Heart left ventricle (tissue), 16 donors: ENCODE measurements around the gene KANSL1. TPM values are rescaled to one million over a fixed set of nuclear protein-coding genes. Genes with fewer than 3 reads are reported as not detected.
A peak's percentile ranks its signal among the peaks of the same experiment; 100 is the strongest.

Experiments
- ATAC-seq, 4 donors: fragments of 200-7000 bp; cut with Tn5 transposase; one replicate each; pipeline ENCODE4 v1.9.1; 2020 to 2022; ENCODE audit warnings: moderate library complexity in 4 of 4, mild to moderate bottlenecking in 3 of 4, moderate number of reproducible peaks in 1 of 4
- DNase-seq, 5 donors: peaks; one replicate each; pipeline ENCODE4 v3.0.0-alpha.2; 2020
- H3K27ac ChIP-seq, 12 donors: fragments of 200-600 bp; sonication (generic) in 4 of 12; one replicate each; pipeline versions ENCODE4 v1.5.0 to v1.8.0; 2016 to 2022; ENCODE audit warnings: mild to moderate bottlenecking in 2 of 12
- H3K27me3 ChIP-seq, 9 donors: fragments of 200-600 bp; sonication (generic) in 2 of 9; one replicate each; pipeline versions ENCODE4 v1.5.1 to v1.8.0; 2016 to 2022; ENCODE audit warnings: mild to moderate bottlenecking in 3 of 9
- H3K36me3 ChIP-seq, 9 donors: fragments of 200-600 bp; sonication (generic) in 2 of 9; one replicate each; pipeline versions ENCODE4 v1.5.0 to v1.8.0; 2018 to 2022; ENCODE audit warnings: mild to moderate bottlenecking in 2 of 9
- H3K4me1 ChIP-seq, 12 donors: fragments of 200-600 bp; sonication (generic) in 4 of 12; one replicate each; pipeline versions ENCODE4 v1.5.0 to v1.8.0; 2016 to 2022; ENCODE audit warnings: mild to moderate bottlenecking in 3 of 12
- H3K4me3 ChIP-seq, 12 donors: fragments of 200-600 bp; sonication (generic) in 4 of 12; one replicate each; pipeline versions ENCODE4 v1.5.0 to v1.8.0; 2017 to 2022; ENCODE audit warnings: mild to moderate bottlenecking in 9 of 12, moderate library complexity in 4 of 12
- H3K9me3 ChIP-seq, 12 donors: fragments of 200-600 bp; sonication (generic) in 4 of 12; one replicate each; pipeline versions ENCODE4 v1.5.0 to v1.8.0; 2016 to 2022; ENCODE audit warnings: mild to moderate bottlenecking in 1 of 12
- POLR2A ChIP-seq, 2 donors: fragments of 450-650 bp; IDR thresholded peaks; one replicate each; pipeline ENCODE4 v1.6.1; 2017; ENCODE audit warnings: antibody characterized with exemption in 2 of 2, mild to moderate bottlenecking in 2 of 2, moderate library complexity in 2 of 2
- WGBS, 4 donors: extraction: QIAGEN DNeasy Blood & Tissue Kit in 2 of 4; methylation state at CpG; one replicate each; pipeline versions ENCODE4 v1.1.5 to v1.1.7; 2013 to 2018; 5-methylcytosine and 5-hydroxymethylcytosine counted together
- intact Hi-C, 10 donors: fragments of 100-400 bp; cut with DNase I; formaldehyde crosslinking; loops; one replicate each; pipeline versions ENCODE4 v1.11.1 to v1.14.2; 2022
- polyA plus RNA-seq, 2 donors: library from polyadenylated mRNA; stranded (reverse); fragments of 200-250 nt; gene quantifications; one replicate each; pipeline ENCODE4 v1.2.3, GENCODE V29; 2013
- total RNA-seq, 9 donors: library from RNA; depleted of rRNA in 2 of 9; stranded (reverse); fragments of >200 nt in 2 of 9; fragmentation: NEBNext Ultra II Directional in 3 of 9; extraction: Animal tissue kit (Norgen Biotek cat#: 25700) in 3 of 9; gene quantifications; one replicate each; pipeline versions ENCODE4 v1.1.0 to v1.2.4, GENCODE V29; 2016 to 2023
- TF ChIP-seq, protein P1 (sequence below), 12 donors: fragments of 200-600 bp; sonication (generic) in 4 of 12; IDR thresholded peaks; one replicate each; pipeline versions ENCODE4 v1.5.0 to v1.8.0; 2018 to 2022; ENCODE audit warnings: antibody characterized with exemption in 12 of 12, mild to moderate bottlenecking in 5 of 12
- donor health status: ischemic (EF 13 %, LVEDD 7.1; RV severe dilation, severe dysfunction).
- donor health status: healthy with polysubstance abuse.
- donor health status: DM: no; HTN: yes; CAD: no.
- donor health status: DM: no; HTN: no; CAD: no.
- donor health status: ischemic (EF 25% LVEDD 6.9; RV normal size, moderate dysfunction).
- donor health status: ischemic (EF 25% LVEDD 5.7; RV mildly dilated, moderate dysfunction).
- donor health status: healthy.
- donor health status: DM: yes; HTN: yes; CAD: no.
- donor health status: ischemic (EF 35%, LVEDD 5.7; RV mildly dilated, moderate dysfunction).
- donor health status: nonischemic (EF 11% LVEDD 7.7; RV severe dilation, severe dysfunction).
- donor health status: DM: yes; HTN: yes; CAD: no.
- donor health status: PGD.
- donor health status: ischemic (EF 29% LVEDD 5.4; RV normal size, mild dysfunction).
- donor health status: nonischemic (EF 23%, LVEDD 6.1; RV moderate dilation, normal function).

Gene KANSL1
- total and polyA plus RNA-seq, 11 donors = 13.7 to 57.2 (median 28.9) TPM

DNA sequence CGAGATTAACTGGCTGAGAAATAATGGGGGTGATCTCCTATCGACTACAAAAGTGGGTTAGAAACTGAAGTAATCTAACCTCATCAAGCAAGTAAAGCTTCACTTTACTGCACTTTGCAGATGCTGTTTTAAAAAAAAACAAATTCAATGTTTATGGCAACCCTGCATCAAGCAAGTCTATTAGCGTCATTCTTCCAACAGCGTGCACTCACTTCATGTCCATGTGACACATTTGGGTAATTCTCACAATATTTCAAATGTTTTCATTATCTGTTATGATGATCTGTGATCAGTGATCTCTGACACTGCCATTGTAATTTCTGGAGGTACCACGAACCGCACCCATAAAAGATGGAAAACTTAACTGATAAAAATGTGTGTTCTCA lies 70.8 kb downstream of the KANSL1 start:
- Histone ChIP-seq H3K4me1 (peaks cover 14 to 92% (median 64%) of the 10 kb centered on the region in 12 donors), H3K36me3 (peaks cover 0 to 6% (median 0%) of the 10 kb centered on the region in 9 donors), H3K27ac (peak overlapping the region in 2 of 12 donors; percentile 4 to 61), H3K27me3 (no peaks in the 10 kb centered on the region), H3K9me3 (no peaks in the 10 kb centered on the region), H3K4me3 (no peak overlapping the region)
- intact Hi-C loops = no loop called here
- no peak for TF ChIP-seq POLR2A (IDR thresholded peaks at IDR 0.05)
- TF ChIP-seq, protein P1, sequence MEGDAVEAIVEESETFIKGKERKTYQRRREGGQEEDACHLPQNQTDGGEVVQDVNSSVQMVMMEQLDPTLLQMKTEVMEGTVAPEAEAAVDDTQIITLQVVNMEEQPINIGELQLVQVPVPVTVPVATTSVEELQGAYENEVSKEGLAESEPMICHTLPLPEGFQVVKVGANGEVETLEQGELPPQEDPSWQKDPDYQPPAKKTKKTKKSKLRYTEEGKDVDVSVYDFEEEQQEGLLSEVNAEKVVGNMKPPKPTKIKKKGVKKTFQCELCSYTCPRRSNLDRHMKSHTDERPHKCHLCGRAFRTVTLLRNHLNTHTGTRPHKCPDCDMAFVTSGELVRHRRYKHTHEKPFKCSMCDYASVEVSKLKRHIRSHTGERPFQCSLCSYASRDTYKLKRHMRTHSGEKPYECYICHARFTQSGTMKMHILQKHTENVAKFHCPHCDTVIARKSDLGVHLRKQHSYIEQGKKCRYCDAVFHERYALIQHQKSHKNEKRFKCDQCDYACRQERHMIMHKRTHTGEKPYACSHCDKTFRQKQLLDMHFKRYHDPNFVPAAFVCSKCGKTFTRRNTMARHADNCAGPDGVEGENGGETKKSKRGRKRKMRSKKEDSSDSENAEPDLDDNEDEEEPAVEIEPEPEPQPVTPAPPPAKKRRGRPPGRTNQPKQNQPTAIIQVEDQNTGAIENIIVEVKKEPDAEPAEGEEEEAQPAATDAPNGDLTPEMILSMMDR (IDR thresholded peaks at IDR 0.05) = no peak
- ATAC-seq (no peak), DNase-seq (no peak)
- 75 to 84% (median 79%) methylated on average over 6 of the region's 6 CpGs for WGBS, 4 donors

DNA sequence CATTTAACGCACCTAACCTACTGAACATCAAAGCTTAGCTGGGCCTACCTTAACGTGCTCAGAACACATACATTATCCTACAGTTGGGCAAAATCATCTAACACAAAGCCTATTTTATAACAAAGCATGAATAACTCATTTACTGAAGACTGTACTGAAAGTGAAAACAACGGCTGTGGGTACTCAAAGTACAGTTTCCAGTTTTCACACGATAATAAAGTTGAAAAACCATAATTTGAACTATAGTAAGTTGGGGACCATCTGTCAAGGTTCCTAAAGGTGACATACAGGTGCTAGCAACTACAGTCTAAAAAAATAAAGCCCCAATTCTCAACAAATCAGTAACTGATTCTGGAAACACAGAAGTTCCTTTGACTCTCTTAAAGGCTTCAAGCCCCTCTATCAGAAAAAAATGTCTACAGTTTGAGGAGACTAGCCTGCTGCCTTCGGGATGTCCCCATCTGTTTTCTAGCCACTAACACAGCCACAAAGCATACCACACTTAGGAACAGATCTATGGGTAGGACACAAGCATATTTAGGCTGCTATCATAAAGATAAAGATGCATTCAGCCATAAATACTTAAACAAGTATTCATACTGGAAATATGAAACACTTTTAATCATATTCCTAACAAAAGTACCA lies 71.3 kb downstream of the KANSL1 start:
- intact Hi-C loops = no loop called here
- Histone ChIP-seq H3K9me3 (no peaks in the 10 kb centered on the region), H3K27ac (peak overlapping the region in 6 of 12 donors; percentile 4 to 61 (median 26)), H3K27me3 (no peaks in the 10 kb centered on the region), H3K4me3 (no peak overlapping the region), H3K4me1 (peaks cover 14 to 95% (median 70%) of the 10 kb centered on the region in 12 donors), H3K36me3 (peaks cover 0 to 6% (median 0%) of the 10 kb centered on the region in 9 donors)
- WGBS, 4 donors = 46 to 61% (median 54%) methylated on average over 5 of the region's 5 CpGs
- DNase-seq = no peak
- ATAC-seq = no peak
- TF ChIP-seq POLR2A (IDR thresholded peaks at IDR 0.05) = no peak
- TF ChIP-seq, protein P1 (IDR thresholded peaks at IDR 0.05) = no peak

DNA sequence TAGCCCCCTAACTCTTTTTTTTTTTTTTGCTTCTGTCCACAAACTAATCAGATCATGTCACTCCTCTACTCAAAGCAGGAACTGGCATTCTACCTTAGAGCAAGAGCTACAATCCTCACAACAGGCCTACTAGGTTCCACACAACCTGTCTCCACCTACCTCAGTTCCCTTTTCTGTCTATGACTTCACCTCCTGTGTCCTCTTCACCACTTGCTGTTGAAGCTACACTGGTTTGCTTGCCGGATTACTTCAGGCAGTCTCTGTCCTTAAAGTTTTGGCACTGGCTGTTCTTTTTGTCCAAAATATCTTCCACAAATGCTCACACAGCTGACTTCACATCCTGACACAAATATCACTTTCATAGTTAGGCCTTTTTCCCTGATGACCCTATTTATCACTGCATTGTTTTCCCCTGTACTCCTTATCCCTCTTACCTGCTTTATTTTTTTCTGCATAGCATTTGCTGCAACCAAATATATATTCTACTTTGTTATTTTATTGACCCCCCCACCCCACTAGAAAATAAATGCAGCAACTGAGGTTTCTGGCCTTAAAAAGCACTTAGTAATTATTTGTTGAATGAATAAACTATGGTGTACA lies 72.0 kb downstream of the KANSL1 start:
- peaks cover 0 to 6% (median 0%) of the 10 kb centered on the region in 9 donors for H3K36me3 ChIP-seq
- peaks cover 14 to 95% (median 74%) of the 10 kb centered on the region in 12 donors for H3K4me1 ChIP-seq
- TF ChIP-seq, protein P1 (IDR thresholded peaks at IDR 0.05) = no peak
- no peak for TF ChIP-seq POLR2A (IDR thresholded peaks at IDR 0.05)
- peak; percentile 66 to 72 (median 68) for ATAC-seq
- no peak overlapping the region for H3K4me3 ChIP-seq
- DNase-seq = no peak
- intact Hi-C loops = no loop called here
- 0 to 14% (median 1%) methylated on average over 1 of the region's 1 CpG for WGBS, 4 donors
- peak overlapping the region in 8 of 12 donors; percentile 6 to 61 (median 41) for H3K27ac ChIP-seq
- no peaks in the 10 kb centered on the region for H3K27me3 ChIP-seq
- no peaks in the 10 kb centered on the region for H3K9me3 ChIP-seq

DNA sequence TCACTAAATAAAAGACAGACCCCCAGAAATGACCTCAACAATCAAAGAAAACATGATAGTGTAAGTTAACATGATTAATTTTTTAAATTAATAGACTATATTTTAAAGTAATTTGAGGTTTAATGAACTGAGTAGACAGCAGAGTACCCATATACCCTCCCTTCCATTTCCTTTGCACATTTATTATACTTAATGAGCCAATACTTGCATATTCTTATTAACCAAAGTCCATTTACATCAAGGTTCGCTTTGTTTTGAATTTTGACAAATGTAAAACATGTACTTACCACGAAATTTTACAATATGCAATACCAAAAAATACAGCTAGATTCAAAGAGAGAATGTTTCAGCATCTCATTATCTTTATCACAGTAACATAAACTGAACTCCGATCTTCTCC lies 72.7 kb downstream of the KANSL1 start:
- Histone ChIP-seq H3K4me3 (no peak overlapping the region), H3K9me3 (no peaks in the 10 kb centered on the region), H3K27me3 (no peaks in the 10 kb centered on the region), H3K27ac (peak overlapping the region in 7 of 12 donors; percentile 3 to 61 (median 49)), H3K36me3 (peaks cover 0 to 6% (median 0%) of the 10 kb centered on the region in 9 donors), H3K4me1 (peaks cover 8 to 95% (median 73%) of the 10 kb centered on the region in 12 donors)
- ATAC-seq (no peak), DNase-seq (no peak)
- WGBS, 4 donors = 84 to 91% (median 88%) methylated on average over 3 of the region's 3 CpGs
- intact Hi-C loops = no loop called here
- TF ChIP-seq, protein P1 (IDR thresholded peaks at IDR 0.05) = no peak
- no peak for TF ChIP-seq POLR2A (IDR thresholded peaks at IDR 0.05)
